Parathyroid adenoma (tissue), 2 donors: Measurements from ENCODE around the gene ASAP2.

Experiments used
- H2AFZ ChIP-seq: fragments of 300-600 bp; sonication (generic); one replicate; pipeline ENCODE4 v1.7.0; 2017; ENCODE audit warnings: antibody characterized with exemption, mild to moderate bottlenecking
- H3K27ac ChIP-seq: fragments of 300-600 bp; sonication (generic); one replicate; pipeline ENCODE4 v1.7.0; 2017
- H3K27me3 ChIP-seq: fragments of 300-600 bp; sonication (generic); one replicate; pipeline ENCODE4 v1.7.0; 2017; ENCODE audit warnings: low read length; ENCODE audit not compliant: control insufficient read depth, insufficient read depth
- H3K36me3 ChIP-seq: fragments of 300-600 bp; sonication (generic); one replicate; pipeline ENCODE4 v1.7.0; 2017; ENCODE audit warnings: low read length; ENCODE audit not compliant: control insufficient read depth, insufficient read depth
- H3K4me1 ChIP-seq: fragments of 300-600 bp; sonication (generic); one replicate; pipeline ENCODE4 v1.7.0; 2017; ENCODE audit warnings: control low read depth
- H3K4me2 ChIP-seq: fragments of 300-600 bp; sonication (generic); one replicate; pipeline ENCODE4 v1.7.0; 2017; ENCODE audit warnings: low read length
- H3K4me3 ChIP-seq: fragments of 300-600 bp; sonication (generic); one replicate; pipeline ENCODE4 v1.7.0; 2017; ENCODE audit warnings: low read depth, low read length
- H3K79me2 ChIP-seq: fragments of 300-600 bp; sonication (generic); one replicate; pipeline ENCODE4 v1.7.0; 2017; ENCODE audit warnings: control low read depth
- H3K9ac ChIP-seq: fragments of 300-600 bp; sonication (generic); one replicate; pipeline ENCODE4 v1.7.0; 2017; ENCODE audit warnings: mild to moderate bottlenecking
- H3K9me3 ChIP-seq: fragments of 300-600 bp; sonication (generic); one replicate; pipeline ENCODE4 v1.7.0; 2017; ENCODE audit warnings: low read length; ENCODE audit not compliant: control insufficient read depth
- TF ChIP-seq, protein P1 (sequence below): fragments of 300-600 bp; sonication (generic); IDR thresholded peaks from one replicate; pipeline ENCODE4 v1.7.0; 2017; ENCODE audit warnings: antibody characterized with exemption, mild to moderate bottlenecking
- donor health status: primary hyperparathyroidism.

ASAP2 gene

DNA sequence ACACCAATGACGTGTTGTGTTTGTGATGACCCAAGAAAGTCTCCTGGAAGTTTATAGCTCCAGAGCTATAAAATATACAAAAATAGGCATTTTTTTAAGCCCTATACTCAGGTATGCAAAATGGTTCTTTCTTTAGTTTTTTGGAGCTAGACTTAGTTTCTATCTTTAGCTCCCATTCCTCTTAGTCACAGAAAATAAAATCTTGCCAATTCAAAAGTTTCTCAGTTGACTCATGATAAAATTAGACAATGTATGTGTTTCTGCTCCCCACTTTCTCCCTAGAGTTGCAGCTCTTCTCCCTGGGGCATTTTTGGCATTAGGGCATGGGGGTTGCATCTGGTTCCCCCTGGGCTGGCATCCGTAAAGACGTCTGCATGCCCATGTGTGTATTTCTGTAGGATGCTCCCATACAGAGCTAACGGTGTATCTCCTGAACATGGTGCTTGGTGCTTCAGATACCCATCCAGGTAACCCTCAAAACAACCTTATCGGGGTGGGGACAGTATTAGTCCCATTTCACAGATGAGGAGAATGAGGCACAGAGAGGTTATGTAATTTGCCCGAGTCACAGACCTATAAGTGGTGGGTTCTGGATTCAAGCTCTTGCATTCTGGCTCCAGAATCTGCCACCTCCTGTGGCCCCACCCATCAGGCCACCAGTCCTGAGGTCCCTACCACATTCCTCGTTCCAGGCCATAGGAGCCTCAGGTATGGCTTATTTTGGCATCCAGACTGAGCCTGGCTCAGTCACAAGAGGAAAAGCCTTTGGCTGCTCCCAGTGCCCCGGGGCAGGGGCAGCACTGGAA, 43.1 kb upstream of the ASAP2 start:
- Histone ChIP-seq H3K4me3 (no peak overlapping the region), H3K27ac (no peak overlapping the region), H3K79me2 (no peaks in the 10 kb centered on the region), H3K9ac (no peak overlapping the region), H3K4me1 (no peaks in the 10 kb centered on the region), H3K9me3 (no peaks in the 10 kb centered on the region), H3K36me3 (no peaks in the 10 kb centered on the region), H3K27me3 (no peaks in the 10 kb centered on the region), H2AFZ (no peak overlapping the region), H3K4me2 (no peak overlapping the region)
- TF ChIP-seq, protein P1, sequence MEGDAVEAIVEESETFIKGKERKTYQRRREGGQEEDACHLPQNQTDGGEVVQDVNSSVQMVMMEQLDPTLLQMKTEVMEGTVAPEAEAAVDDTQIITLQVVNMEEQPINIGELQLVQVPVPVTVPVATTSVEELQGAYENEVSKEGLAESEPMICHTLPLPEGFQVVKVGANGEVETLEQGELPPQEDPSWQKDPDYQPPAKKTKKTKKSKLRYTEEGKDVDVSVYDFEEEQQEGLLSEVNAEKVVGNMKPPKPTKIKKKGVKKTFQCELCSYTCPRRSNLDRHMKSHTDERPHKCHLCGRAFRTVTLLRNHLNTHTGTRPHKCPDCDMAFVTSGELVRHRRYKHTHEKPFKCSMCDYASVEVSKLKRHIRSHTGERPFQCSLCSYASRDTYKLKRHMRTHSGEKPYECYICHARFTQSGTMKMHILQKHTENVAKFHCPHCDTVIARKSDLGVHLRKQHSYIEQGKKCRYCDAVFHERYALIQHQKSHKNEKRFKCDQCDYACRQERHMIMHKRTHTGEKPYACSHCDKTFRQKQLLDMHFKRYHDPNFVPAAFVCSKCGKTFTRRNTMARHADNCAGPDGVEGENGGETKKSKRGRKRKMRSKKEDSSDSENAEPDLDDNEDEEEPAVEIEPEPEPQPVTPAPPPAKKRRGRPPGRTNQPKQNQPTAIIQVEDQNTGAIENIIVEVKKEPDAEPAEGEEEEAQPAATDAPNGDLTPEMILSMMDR = no peak

DNA sequence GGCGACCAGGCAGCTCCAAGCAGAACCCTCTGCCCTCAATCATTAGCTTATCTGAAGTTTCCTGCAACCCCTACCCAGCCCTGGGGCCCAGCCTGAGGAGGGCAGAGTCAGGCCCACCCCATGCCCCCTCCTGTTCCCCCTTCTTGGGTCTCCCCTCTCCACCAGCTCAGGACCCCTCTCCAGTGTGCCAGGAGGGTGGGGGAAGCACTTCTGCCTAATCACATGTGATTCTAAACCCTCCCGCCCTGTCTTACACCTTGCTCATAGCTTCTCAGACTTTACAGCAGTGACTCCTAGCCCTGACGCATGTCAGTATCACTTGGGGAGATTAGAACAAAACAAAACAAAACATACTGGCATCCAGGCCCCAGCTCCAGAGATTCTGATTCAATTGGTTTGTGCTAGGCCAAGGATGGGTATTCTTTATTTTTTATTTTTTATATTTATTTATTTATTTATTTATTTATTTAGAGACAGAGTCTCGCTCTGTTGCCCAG, 42.5 kb upstream of the ASAP2 start:
- Histone ChIP-seq H3K4me3 (no peak overlapping the region), H3K4me2 (no peak overlapping the region), H3K79me2 (no peaks in the 10 kb centered on the region), H3K27ac (no peak overlapping the region), H2AFZ (no peak overlapping the region), H3K9ac (no peak overlapping the region), H3K27me3 (no peaks in the 10 kb centered on the region), H3K4me1 (no peaks in the 10 kb centered on the region), H3K36me3 (no peaks in the 10 kb centered on the region), H3K9me3 (no peaks in the 10 kb centered on the region)
- TF ChIP-seq, protein P1 = no peak

DNA sequence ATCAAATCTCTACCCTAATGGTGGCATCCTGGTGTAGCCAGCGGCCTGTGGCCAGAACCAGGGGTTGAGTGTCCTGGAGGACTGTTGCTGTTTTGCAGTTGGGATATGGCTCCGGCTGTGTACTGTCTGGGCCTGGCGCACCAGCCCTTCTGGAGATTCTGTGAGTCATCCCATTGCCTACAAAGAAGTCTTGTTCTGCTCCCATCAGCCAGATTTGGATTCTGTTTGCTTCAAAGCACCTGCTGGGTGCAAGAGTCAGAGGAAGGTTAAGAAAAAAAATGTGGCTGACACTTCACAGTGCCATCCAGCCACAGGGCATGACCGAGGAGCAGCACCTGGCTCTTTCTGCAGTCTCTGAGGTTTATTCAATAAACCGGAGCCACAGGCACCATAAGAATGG, 41.0 kb upstream of the ASAP2 start:
- H3K9me3 ChIP-seq = no peaks in the 10 kb centered on the region
- no peaks in the 10 kb centered on the region for H3K27me3 ChIP-seq
- H3K36me3 ChIP-seq = no peaks in the 10 kb centered on the region
- no peak overlapping the region for H3K27ac ChIP-seq
- no peaks in the 10 kb centered on the region for H3K79me2 ChIP-seq
- no peak overlapping the region for H3K4me3 ChIP-seq
- H3K9ac ChIP-seq = no peak overlapping the region
- H2AFZ ChIP-seq = no peak overlapping the region
- no peak overlapping the region for H3K4me2 ChIP-seq
- no peaks in the 10 kb centered on the region for H3K4me1 ChIP-seq
- TF ChIP-seq, protein P1 = no peak

DNA sequence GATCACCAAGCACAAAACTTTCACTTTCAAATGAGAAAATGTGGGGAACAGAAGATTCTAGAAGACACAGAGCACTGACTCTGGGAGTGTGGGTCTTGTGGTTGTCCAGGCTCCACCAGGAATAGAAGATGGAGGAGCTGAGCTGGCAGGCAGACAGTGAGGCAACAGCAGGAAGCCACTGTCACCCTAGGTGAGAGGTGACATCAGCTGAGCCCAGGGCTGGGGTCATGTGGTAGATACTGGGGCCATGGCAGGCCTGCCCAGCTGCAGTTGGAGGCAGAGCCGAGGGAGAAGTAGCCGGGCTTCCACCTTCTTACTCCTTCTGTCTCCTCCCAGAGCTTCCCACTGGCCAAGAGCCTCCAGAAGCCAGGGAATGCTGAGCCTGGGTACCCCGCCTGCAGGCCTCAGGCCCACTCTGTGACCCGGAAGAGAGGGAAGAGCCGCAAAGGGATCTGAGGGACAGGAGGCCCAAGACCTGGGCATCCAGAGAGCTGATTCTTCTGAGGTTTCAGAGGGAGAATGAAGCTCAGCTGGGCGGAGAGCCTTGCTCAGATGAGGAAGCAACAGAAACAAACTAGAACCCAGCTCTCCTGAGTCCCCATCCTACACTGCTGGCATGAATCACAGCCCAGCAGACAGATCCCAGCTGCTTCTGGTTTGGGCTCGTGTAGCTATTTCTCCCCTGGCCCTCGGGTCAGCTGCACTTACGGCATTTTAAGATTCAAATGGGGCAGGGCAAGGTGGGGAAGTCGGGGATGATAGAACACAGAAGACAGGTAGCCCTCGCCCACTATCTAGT, 39.8 kb upstream of the ASAP2 start:
- Histone ChIP-seq H3K9me3 (no peaks in the 10 kb centered on the region), H3K4me1 (no peaks in the 10 kb centered on the region), H3K4me2 (no peak overlapping the region), H3K36me3 (no peaks in the 10 kb centered on the region), H3K4me3 (no peak overlapping the region), H3K9ac (no peak overlapping the region), H3K27ac (no peak overlapping the region), H2AFZ (no peak overlapping the region), H3K79me2 (no peaks in the 10 kb centered on the region), H3K27me3 (no peaks in the 10 kb centered on the region)
- TF ChIP-seq, protein P1 = no peak
